Neural cell (in vitro differentiated cells): ENCODE measurements around the gene PAK1. TPM values are rescaled to one million over a fixed set of nuclear protein-coding genes. Genes with fewer than 3 reads are reported as not detected.

ENCODE experiments used
- H2AFZ ChIP-seq: fragments of 200-600, 300-800 bp; sonication (generic), shearing (Covaris generic); 2 replicates; pipeline ENCODE4 v1.6.0; 2014; ENCODE audit warnings: low read depth, mild to moderate bottlenecking, antibody characterized with exemption, low read length, moderate library complexity
- H3F3A ChIP-seq: fragments of 200-600 bp; shearing (Covaris generic); 2 replicates; pipeline ENCODE4 v1.6.1; 2016; ENCODE audit warnings: mild to moderate bottlenecking, moderate library complexity, mixed read lengths, antibody characterized with exemption, low read length; ENCODE audit not compliant: insufficient read depth, poor library complexity, severe bottlenecking
- H3K27ac ChIP-seq: fragments of 200-600, 300-800 bp; sonication (generic), shearing (Covaris generic); 2 replicates; pipeline ENCODE4 v1.5.1; 2014; ENCODE audit warnings: mild to moderate bottlenecking, low read length, moderate library complexity
- H3K27me3 ChIP-seq: fragments of 300-800, 200-600 bp; sonication (generic), shearing (Covaris generic); 2 replicates; pipeline ENCODE4 v1.6.0; 2014; ENCODE audit warnings: mild to moderate bottlenecking, low read depth, low read length, moderate library complexity; ENCODE audit not compliant: insufficient read depth
- H3K36me3 ChIP-seq: fragments of 300-800, 200-600 bp; sonication (generic), shearing (Covaris generic); 2 replicates; pipeline ENCODE4 v1.5.1; 2014; ENCODE audit warnings: mild to moderate bottlenecking, antibody characterized with exemption, low read length, moderate library complexity; ENCODE audit not compliant: insufficient read depth
- H3K4me2 ChIP-seq: fragments of 300-800, 200-600 bp; sonication (generic), shearing (Covaris generic); 2 replicates; pipeline ENCODE4 v1.6.0; 2014; ENCODE audit warnings: mild to moderate bottlenecking, low read length
- H3K4me3 ChIP-seq: fragments of 300-800, 200-600 bp; sonication (generic), shearing (Covaris generic); 2 replicates; pipeline ENCODE4 v1.5.1; 2014; ENCODE audit warnings: mild to moderate bottlenecking, low read length, moderate library complexity
- H3K79me2 ChIP-seq: fragments of 200-600 bp; shearing (Covaris generic); replicated peaks from 2 replicates; pipeline ENCODE4 v1.6.0; 2014; ENCODE audit warnings: mild to moderate bottlenecking, low read length, moderate library complexity; ENCODE audit not compliant: insufficient read depth
- H3K9ac ChIP-seq: fragments of 300-800, 200-600 bp; sonication (generic), shearing (Covaris generic); 2 replicates; pipeline ENCODE4 v1.6.1; 2016; ENCODE audit warnings: mild to moderate bottlenecking, low read length, mixed read lengths
- H3K9me2 ChIP-seq: fragments of 200-600 bp; shearing (Covaris generic); 2 replicates; pipeline ENCODE4 v1.6.1; 2016; ENCODE audit warnings: mild to moderate bottlenecking, low read length, mixed read lengths; ENCODE audit not compliant: insufficient read depth
- H3K9me3 ChIP-seq: fragments of 200-600, 300-800 bp; sonication (generic), shearing (Covaris generic); 2 replicates; pipeline ENCODE4 v1.6.1; 2016; ENCODE audit warnings: mild to moderate bottlenecking, mixed run types, low read length, moderate library complexity, mixed read lengths
- H4K20me1 ChIP-seq: fragments of 200-600 bp; shearing (Covaris generic); 2 replicates; pipeline ENCODE4 v1.6.1; 2016; ENCODE audit warnings: mild to moderate bottlenecking, mixed run types; ENCODE audit not compliant: insufficient read depth
- CTCF ChIP-seq: fragments of 450-650 bp; IDR thresholded peaks from 2 replicates; pipeline ENCODE4 v1.5.1; 2014; ENCODE audit warnings: antibody characterized with exemption, mild to moderate bottlenecking, moderate library complexity; ENCODE audit not compliant: poor library complexity, severe bottlenecking
- EP300 ChIP-seq: fragments of 450-650 bp; conservative IDR thresholded peaks from 2 replicates; pipeline ENCODE4 v1.6.1; 2014; ENCODE audit warnings: antibody characterized with exemption, mild to moderate bottlenecking, moderate library complexity; ENCODE audit not compliant: poor library complexity, severe bottlenecking
- EZH2 ChIP-seq: fragments of 200-600, 300-800 bp; shearing (Covaris generic), sonication (generic); IDR thresholded peaks from 2 replicates; pipeline ENCODE4 v1.6.1; 2014; ENCODE audit warnings: antibody characterized with exemption, low read length, borderline replicate concordance, mild to moderate bottlenecking; ENCODE audit not compliant: insufficient read depth, poor library complexity, severe bottlenecking
- MXI1 ChIP-seq: fragments of 450-650 bp; conservative IDR thresholded peaks from 2 replicates; pipeline ENCODE4 v1.6.1; 2014; ENCODE audit warnings: antibody characterized with exemption, mild to moderate bottlenecking; ENCODE audit not compliant: poor library complexity, severe bottlenecking
- POLR2AphosphoS5 ChIP-seq: IDR thresholded peaks from 2 replicates; pipeline ENCODE4 v1.6.1; 2012
- RAD21 ChIP-seq: fragments of 450-650 bp; conservative IDR thresholded peaks from 2 replicates; pipeline ENCODE4 v1.6.1; 2014; ENCODE audit warnings: antibody characterized with exemption, mild to moderate bottlenecking, moderate library complexity
- REST ChIP-seq: IDR thresholded peaks from 2 replicates; pipeline ENCODE4 v1.6.1; 2012; ENCODE audit warnings: borderline replicate concordance
- SMC3 ChIP-seq: fragments of 450-650 bp; conservative IDR thresholded peaks from 2 replicates; pipeline ENCODE4 v1.6.1; 2014; ENCODE audit warnings: antibody characterized with exemption, mild to moderate bottlenecking, moderate library complexity; ENCODE audit not compliant: poor library complexity
- TAF1 ChIP-seq: IDR thresholded peaks from 2 replicates; pipeline ENCODE4 v1.6.1; 2012; ENCODE audit warnings: low read depth
- polyA plus RNA-seq: library from polyadenylated mRNA; depleted of rRNA; stranded (reverse); fragments of >200 nt; gene quantifications from 2 replicates; pipeline ENCODE4 v1.2.3, GENCODE V29; 2014

The PAK1 gene
- polyA plus RNA-seq, 1 donor from 2014 or later = 65.2 TPM

DNA sequence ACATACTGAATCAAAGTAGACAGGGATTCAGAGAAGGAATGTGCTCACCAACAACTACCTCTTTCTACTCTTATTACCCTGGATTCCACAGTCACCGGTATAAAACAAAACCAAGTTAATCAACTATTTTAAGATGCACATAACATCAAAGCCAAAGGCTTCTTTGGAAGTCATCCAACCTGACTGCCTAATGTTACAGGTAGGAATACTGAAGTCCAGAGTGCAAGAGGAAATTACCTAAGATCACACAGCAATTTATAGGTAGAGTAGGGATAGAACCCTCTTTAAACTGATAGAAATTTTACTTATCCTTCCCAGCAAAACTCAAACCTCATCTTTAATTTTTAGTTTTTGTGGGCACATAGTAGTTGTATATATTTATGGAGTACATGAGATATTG is 76.3 kb downstream of the PAK1 start:
- H3K36me3 ChIP-seq = no peaks in the 10 kb centered on the region
- no peak for TF ChIP-seq REST
- no peak for TF ChIP-seq SMC3
- TF ChIP-seq EP300 = no peak
- no peak for TF ChIP-seq TAF1
- no peak for TF ChIP-seq POLR2AphosphoS5
- TF ChIP-seq MXI1 = no peak
- no peaks in the 10 kb centered on the region for H4K20me1 ChIP-seq
- no peaks in the 10 kb centered on the region for H3K9me2 ChIP-seq
- H3K27ac ChIP-seq = no peak overlapping the region
- no peaks in the 10 kb centered on the region for H3F3A ChIP-seq
- H3K9me3 ChIP-seq = no peaks in the 10 kb centered on the region
- no peak overlapping the region for H3K4me2 ChIP-seq
- H2AFZ ChIP-seq = no peak overlapping the region
- H3K27me3 ChIP-seq = no peaks in the 10 kb centered on the region
- no peak overlapping the region for H3K9ac ChIP-seq
- H3K4me3 ChIP-seq = no peak overlapping the region
- no peaks in the 10 kb centered on the region for H3K79me2 ChIP-seq

GRCh38 chr11:77396911-77397310 is 77.0 kb downstream of the PAK1 start:
- Histone ChIP-seq H2AFZ (no peak overlapping the region), H3F3A (no peaks in the 10 kb centered on the region), H3K9ac (no peak overlapping the region), H3K9me3 (no peaks in the 10 kb centered on the region), H3K27me3 (no peaks in the 10 kb centered on the region), H3K4me3 (no peak overlapping the region), H4K20me1 (no peaks in the 10 kb centered on the region), H3K79me2 (no peaks in the 10 kb centered on the region), H3K4me2 (no peak overlapping the region), H3K9me2 (no peaks in the 10 kb centered on the region), H3K27ac (no peak overlapping the region), H3K36me3 (no peaks in the 10 kb centered on the region)
- TF ChIP-seq MXI1 = no peak
- TF ChIP-seq TAF1 = no peak
- no peak for TF ChIP-seq POLR2AphosphoS5
- no peak for TF ChIP-seq EZH2

DNA sequence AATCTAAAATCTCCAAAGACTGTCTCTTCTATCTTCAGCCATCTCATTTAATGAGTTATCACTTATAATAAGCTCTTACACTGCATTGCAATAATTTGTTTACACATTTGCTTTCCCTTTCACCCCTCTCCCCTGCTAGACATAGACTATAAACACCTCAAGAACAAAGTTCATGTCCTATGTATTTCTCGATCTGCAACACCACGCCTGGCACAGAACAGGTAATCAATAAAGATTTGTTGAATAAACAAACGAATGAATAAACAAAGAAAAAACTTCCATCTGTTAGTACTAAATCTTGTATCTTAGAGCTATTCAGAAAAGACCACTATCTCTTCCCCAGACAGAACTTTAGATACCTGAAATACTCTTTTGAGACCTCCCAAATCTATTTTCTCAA is 77.6 kb downstream of the PAK1 start:
- Histone ChIP-seq H2AFZ (no peak overlapping the region), H3K9me3 (no peaks in the 10 kb centered on the region), H4K20me1 (no peaks in the 10 kb centered on the region), H3K27ac (no peak overlapping the region), H3K4me2 (no peak overlapping the region), H3K79me2 (no peaks in the 10 kb centered on the region), H3K9me2 (no peaks in the 10 kb centered on the region), H3K36me3 (no peaks in the 10 kb centered on the region), H3K4me3 (no peak overlapping the region), H3K27me3 (no peaks in the 10 kb centered on the region), H3F3A (no peaks in the 10 kb centered on the region), H3K9ac (no peak overlapping the region)
- no peak for TF ChIP-seq RAD21
- no peak for TF ChIP-seq MXI1
- no peak for TF ChIP-seq TAF1
- no peak for TF ChIP-seq EP300
- TF ChIP-seq REST = no peak
- no peak for TF ChIP-seq EZH2
- no peak for TF ChIP-seq SMC3
- no peak for TF ChIP-seq POLR2AphosphoS5
- no peak for TF ChIP-seq CTCF
